IMR-90 (cell line): ENCODE measurements around the gene TRIO. TPM values are rescaled to one million over a fixed set of nuclear protein-coding genes. Genes with fewer than 3 reads are reported as not detected.
A peak's percentile ranks its signal among the peaks of the same experiment; 100 is the strongest.

Experiments used
- ATAC-seq: fragments of 200-7000 bp; cut with Tn5 transposase; 2 replicates; pipeline ENCODE4 v1.9.1; 2020; ENCODE audit warnings: low read depth, mild to moderate bottlenecking, moderate library complexity
- BruUV-seq: library from RNA; stranded (reverse); fragments of 400-500 nt; replicated peaks from 2 replicates; lab custom pipeline; 2021; lab: Mats Ljungman, UMichigan
- CTCF ChIA-PET: fragments of 300-600 bp; formaldehyde crosslinking; extraction: SDS; loops from one replicate; lab custom pipeline; 2021; ENCODE audit warnings: antibody characterized with exemption; lab: Yijun Ruan, JAX
- POLR2A ChIA-PET: fragments of 300-600 bp; sonication (Branson Sonifier 250); formaldehyde crosslinking; loops from one replicate; lab custom pipeline; 2022; ENCODE audit warnings: antibody characterized with exemption; ENCODE audit not compliant: unreplicated experiment; lab: Charles Lee
- DNase-seq: peaks from one replicate; pipeline ENCODE4 v3.0.0; 2013
- H2AFZ ChIP-seq: replicated peaks from 2 replicates; pipeline ENCODE3; 2013; ENCODE audit warnings: low read length, mild to moderate bottlenecking; ENCODE audit not compliant: poor library complexity
- H2AK5ac ChIP-seq: 2 replicates; pipeline ENCODE4 v1.6.1; 2013; ENCODE audit warnings: low read depth, low read length, inconsistent platforms
- H2AK9ac ChIP-seq: replicated peaks from 2 replicates; pipeline ENCODE3; 2013; ENCODE audit warnings: mild to moderate bottlenecking, low read depth, low read length, moderate library complexity; ENCODE audit not compliant: poor library complexity
- H2BK120ac ChIP-seq: 2 replicates; pipeline ENCODE4 v1.6.1; 2013; ENCODE audit warnings: low read depth, low read length, inconsistent platforms
- H2BK15ac ChIP-seq: 3 replicates; pipeline ENCODE4 v1.6.1; 2013; ENCODE audit warnings: low read depth, low read length, inconsistent platforms
- H2BK20ac ChIP-seq: 2 replicates; pipeline ENCODE4 v1.6.1; 2013; ENCODE audit warnings: low read depth, mild to moderate bottlenecking, inconsistent platforms, low read length, moderate library complexity
- H2BK5ac ChIP-seq: 2 replicates; pipeline ENCODE4 v1.6.1; 2013; ENCODE audit warnings: mild to moderate bottlenecking, low read depth, low read length, inconsistent platforms; ENCODE audit not compliant: poor library complexity, severe bottlenecking
- H3K14ac ChIP-seq: replicated peaks from 2 replicates; pipeline ENCODE4 v1.6.1; 2013; ENCODE audit warnings: low read depth, low read length, inconsistent platforms
- H3K18ac ChIP-seq: 2 replicates; pipeline ENCODE4 v1.6.1; 2013; ENCODE audit warnings: low read depth, low read length, control low read depth
- H3K23ac ChIP-seq: 2 replicates; pipeline ENCODE4 v1.6.1; 2013; ENCODE audit warnings: low read depth, low read length, inconsistent platforms
- H3K27ac ChIP-seq: 2 replicates; pipeline ENCODE4 v1.5.1; 2013; ENCODE audit warnings: mild to moderate bottlenecking, control low read depth, low read length; ENCODE audit not compliant: insufficient read depth
- H3K27me3 ChIP-seq: 2 replicates; pipeline ENCODE4 v1.6.1; 2013; ENCODE audit warnings: low read length; ENCODE audit not compliant: control insufficient read depth, insufficient read depth
- H3K36me3 ChIP-seq: 2 replicates; pipeline ENCODE4 v1.6.1; 2013; ENCODE audit warnings: low read length, mixed read lengths; ENCODE audit not compliant: control insufficient read depth, insufficient read depth
- H3K4ac ChIP-seq: 2 replicates; pipeline ENCODE4 v1.6.1; 2013; ENCODE audit warnings: low read depth, low read length, inconsistent platforms
- H3K4me1 ChIP-seq: 2 replicates; pipeline ENCODE4 v1.6.1; 2013; ENCODE audit warnings: low read length, mixed read lengths; ENCODE audit not compliant: control insufficient read depth, insufficient read depth
- H3K4me2 ChIP-seq: 2 replicates; pipeline ENCODE4 v1.6.1; 2013; ENCODE audit warnings: low read depth, mild to moderate bottlenecking, control low read depth, low read length, moderate library complexity
- H3K4me3 ChIP-seq: 2 replicates; pipeline ENCODE4 v1.5.1; 2013; ENCODE audit warnings: low read depth, mild to moderate bottlenecking, control low read depth, low read length, moderate library complexity; ENCODE audit not compliant: insufficient read depth
- H3K56ac ChIP-seq: 2 replicates; pipeline ENCODE4 v1.6.1; 2013; ENCODE audit warnings: low read length, inconsistent platforms; ENCODE audit not compliant: insufficient read depth; ENCODE audit errors: extremely low read depth
- H3K79me1 ChIP-seq, 2 experiments: 2 replicates each; pipeline ENCODE4 v1.6.1; 2013; ENCODE audit warnings: low read length in 2 of 2, inconsistent platforms in 1 of 2, low read depth in 1 of 2
- H3K9ac ChIP-seq: 2 replicates; pipeline ENCODE4 v1.6.1; 2013; ENCODE audit warnings: low read depth, low read length, control low read depth
- H3K9me1 ChIP-seq: 2 replicates; pipeline ENCODE4 v1.6.1; 2013; ENCODE audit warnings: low read length, inconsistent platforms; ENCODE audit not compliant: insufficient read depth
- H3K9me3 ChIP-seq: 2 replicates; pipeline ENCODE4 v1.6.1; 2013; ENCODE audit warnings: low read length; ENCODE audit not compliant: control insufficient read depth, insufficient read depth
- H4K20me1 ChIP-seq: 2 replicates; pipeline ENCODE4 v1.6.1; 2013; ENCODE audit warnings: low read length, inconsistent platforms; ENCODE audit not compliant: insufficient read depth
- H4K5ac ChIP-seq: 2 replicates; pipeline ENCODE4 v1.6.1; 2013; ENCODE audit warnings: mild to moderate bottlenecking, low read depth, low read length, control low read depth
- H4K8ac ChIP-seq, 2 experiments: 2 replicates each; pipeline ENCODE4 v1.6.1; 2013; ENCODE audit warnings: low read depth in 2 of 2, low read length in 2 of 2, control low read depth in 1 of 2, inconsistent platforms in 1 of 2
- H4K91ac ChIP-seq: 2 replicates; pipeline ENCODE4 v1.6.1; 2013; ENCODE audit warnings: low read depth, low read length, inconsistent platforms; ENCODE audit not compliant: insufficient read depth
- BHLHE40 ChIP-seq: fragments of 150-350 bp; IDR thresholded peaks from 2 replicates; pipeline ENCODE4 v1.6.1; 2016; ENCODE audit warnings: mild to moderate bottlenecking, low read depth, low read length
- CEBPB ChIP-seq: IDR thresholded peaks from 2 replicates; pipeline ENCODE4 v1.6.1; 2012; ENCODE audit warnings: low read depth, low read length, improper control_type of control experiment
- CHD1 ChIP-seq: IDR thresholded peaks from 2 replicates; pipeline ENCODE4 v1.6.1; 2012; ENCODE audit warnings: low read depth, low read length, improper control_type of control experiment
- CTCF ChIP-seq: conservative IDR thresholded peaks from 2 replicates; pipeline ENCODE4 v1.5.1; 2012; ENCODE audit warnings: mild to moderate bottlenecking, low read depth, low read length, improper control_type of control experiment
- FOS ChIP-seq: fragments of 150-350 bp; IDR thresholded peaks from 2 replicates; pipeline ENCODE4 v1.6.1; 2016; ENCODE audit warnings: low read depth, low read length
- MAFK ChIP-seq: IDR thresholded peaks from 2 replicates; pipeline ENCODE4 v1.6.1; 2012; ENCODE audit warnings: low read depth, low read length, improper control_type of control experiment
- MAZ ChIP-seq: IDR thresholded peaks from 2 replicates; pipeline ENCODE4 v1.6.1; 2012; ENCODE audit warnings: low read depth, mild to moderate bottlenecking, low read length, improper control_type of control experiment, moderate library complexity, borderline replicate concordance
- MXI1 ChIP-seq: IDR thresholded peaks from 2 replicates; pipeline ENCODE4 v1.6.1; 2012; ENCODE audit warnings: low read depth, mild to moderate bottlenecking, low read length, moderate library complexity, borderline replicate concordance
- NFE2L2 ChIP-seq: fragments of 150-350 bp; IDR thresholded peaks from 2 replicates; pipeline ENCODE4 v1.6.1; 2016; ENCODE audit warnings: low read depth, mild to moderate bottlenecking, low read length
- POLR2A ChIP-seq: IDR thresholded peaks from 2 replicates; pipeline ENCODE4 v1.6.1; 2012; ENCODE audit warnings: mild to moderate bottlenecking, low read depth, low read length
- RAD21 ChIP-seq: IDR thresholded peaks from 2 replicates; pipeline ENCODE4 v1.6.1; 2012; ENCODE audit warnings: low read length, improper control_type of control experiment
- RCOR1 ChIP-seq: IDR thresholded peaks from 2 replicates; pipeline ENCODE4 v1.6.1; 2012; ENCODE audit warnings: mild to moderate bottlenecking, low read length, improper control_type of control experiment; ENCODE audit not compliant: insufficient replicate concordance
- SMC3 ChIP-seq: fragments of 150-350 bp; IDR thresholded peaks from 2 replicates; pipeline ENCODE4 v1.6.1; 2016; ENCODE audit warnings: low read depth, mild to moderate bottlenecking, antibody characterized with exemption, low read length, moderate library complexity
- USF2 ChIP-seq: fragments of 150-350 bp; IDR thresholded peaks from 2 replicates; pipeline ENCODE4 v1.6.1; 2017; ENCODE audit warnings: mild to moderate bottlenecking, antibody characterized with exemption, low read length, low read depth
- whole genome bisulfite sequencing, 2 experiments: methylation state at CpG; one replicate each; pipeline versions ENCODE4 v1.1.5 to v1.1.7; 2013; ENCODE audit warnings: missing lambda C conversion rate in 2 of 2; ENCODE audit not compliant: insufficient read length in 1 of 2; ENCODE audit errors: extremely low coverage in 2 of 2; 5-methylcytosine and 5-hydroxymethylcytosine counted together
- dilution Hi-C: fragments of 300-500 bp; cut with HindIII; formaldehyde crosslinking; loops from one replicate; pipeline ENCODE4 v1.14.3; 2018; ENCODE audit warnings: low sequenced_read_pairs; ENCODE audit not compliant: unreplicated experiment
- in situ Hi-C: fragments of 300-500 bp; cut with MboI; formaldehyde crosslinking; loops from 3 replicates; pipeline ENCODE4 v1.14.3; 2019; ENCODE audit warnings: low sequenced_read_pairs, inconsistent platforms, mixed read lengths
- intact Hi-C: fragments of 100-400 bp; cut with micrococcal nuclease; formaldehyde crosslinking; loops from 2 replicates; pipeline ENCODE4 v1.10.0; 2022
- polyA plus RNA-seq, 3 experiments: library from polyadenylated mRNA; depleted of rRNA; stranded (reverse); fragments of >200 nt; gene quantifications; 2 replicates each; pipeline ENCODE4 v1.2.3, GENCODE V29; 2012; ENCODE audit warnings: low replicate concordance in 1 of 3
- total RNA-seq: library from RNA; depleted of rRNA; stranded (reverse); fragments of >200 nt; gene quantifications from 2 replicates; pipeline ENCODE4 v1.2.3, GENCODE V29; 2012
- TF ChIP-seq, protein P1 (sequence below): fragments of 150-350 bp; IDR thresholded peaks from 2 replicates; pipeline ENCODE4 v1.6.1; 2016; ENCODE audit warnings: low read depth, mild to moderate bottlenecking, low read length, moderate library complexity, borderline replicate concordance

Gene TRIO
- total and polyA plus RNA-seq, 2 of the 4 experiments (the other 2 are of a cell fraction): 206 to 522 TPM

- Histone ChIP-seq H2AK9ac (no peak overlapping the region), H3K4me3 (no peak overlapping the region), H4K5ac (peak overlapping the region; percentile 36; the same call in 1 of the 2 replicates), H3K23ac (no peak overlapping the region), H2AFZ (no peak overlapping the region), H3K56ac (no peak overlapping the region), H3K9me1 (peaks cover 15% of the 10 kb centered on the region), H3K9me3 (no peaks in the 10 kb centered on the region), H3K18ac (no peak overlapping the region; the same call in 1 of the 2 replicates), H3K14ac (no peak overlapping the region), H2BK15ac (no peak overlapping the region), H2AK5ac (no peak overlapping the region), H2BK20ac (no peak overlapping the region), H4K8ac (no peak overlapping the region), H3K9ac (no peak overlapping the region), H3K4ac (no peak overlapping the region), H3K79me1 (peaks cover 42 to 74% of the 10 kb centered on the region in 2 experiments), H2BK120ac (no peak overlapping the region), H4K20me1 (peaks cover 73% of the 10 kb centered on the region), H4K91ac (no peak overlapping the region), H3K36me3 (peaks cover 65% of the 10 kb centered on the region), H3K27me3 (no peaks in the 10 kb centered on the region), H2BK5ac (no peak overlapping the region), H3K4me2 (no peak overlapping the region), H3K4me1 (peaks cover 10% of the 10 kb centered on the region), H3K27ac (peak overlapping the region; percentile 48)
- CTCF ChIA-PET: no interaction called here
- ATAC-seq: no peak
- in situ Hi-C loops (no loop called here), dilution Hi-C loops (no loop called here), intact Hi-C loops (no loop called here)
- BruUV-seq: no TSS peak
- WGBS, 2 experiments: 83% methylated on average over 20 of the region's 35 CpGs; no CpG with 5 or more reads in 1 of the 2 experiments
- no peak for DNase-seq
- POLR2A ChIA-PET: no interaction called here
- TF ChIP-seq MAZ: no peak
- no peak for TF ChIP-seq POLR2A
- TF ChIP-seq CHD1: no peak
- TF ChIP-seq BHLHE40: no peak
- no peak for TF ChIP-seq RCOR1
- TF ChIP-seq CTCF: no peak
- TF ChIP-seq MAFK: no peak
- no peak for TF ChIP-seq RAD21
- TF ChIP-seq NFE2L2: no peak
- TF ChIP-seq, protein P1, sequence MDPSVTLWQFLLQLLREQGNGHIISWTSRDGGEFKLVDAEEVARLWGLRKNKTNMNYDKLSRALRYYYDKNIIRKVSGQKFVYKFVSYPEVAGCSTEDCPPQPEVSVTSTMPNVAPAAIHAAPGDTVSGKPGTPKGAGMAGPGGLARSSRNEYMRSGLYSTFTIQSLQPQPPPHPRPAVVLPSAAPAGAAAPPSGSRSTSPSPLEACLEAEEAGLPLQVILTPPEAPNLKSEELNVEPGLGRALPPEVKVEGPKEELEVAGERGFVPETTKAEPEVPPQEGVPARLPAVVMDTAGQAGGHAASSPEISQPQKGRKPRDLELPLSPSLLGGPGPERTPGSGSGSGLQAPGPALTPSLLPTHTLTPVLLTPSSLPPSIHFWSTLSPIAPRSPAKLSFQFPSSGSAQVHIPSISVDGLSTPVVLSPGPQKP: no peak
- no peak for TF ChIP-seq FOS
- no peak for TF ChIP-seq USF2
- TF ChIP-seq SMC3: no peak
- TF ChIP-seq CEBPB: no peak
- TF ChIP-seq MXI1: no peak
Measured at GRCh38 chr5:14379739-14380497, 236.8 kb downstream of the TRIO start.
